ENCODE results near the gene CLPSL2.
A peak's percentile ranks its signal among the peaks of the same experiment; 100 is the strongest.
"Not testable (repeated sequence)": the region's sequence is repeated elsewhere in the genome, so short reads cannot be mapped to it uniquely, and the experiment has no call there.

The CLPSL2 gene, protein sequence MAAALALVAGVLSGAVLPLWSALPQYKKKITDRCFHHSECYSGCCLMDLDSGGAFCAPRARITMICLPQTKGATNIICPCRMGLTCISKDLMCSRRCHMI

GRCh38 chr6:35776364-35777215 is at the start of gene CLPSL2:
Gene CLPSL2 (plus strand): TSS chr6:35776598. CDS start chr6:35776619, 21 bp downstream.
- CTCF ChIA-PET, result no interaction called here
- H3K27me3 Mint-ChIP-seq, result peaks cover 72% of the 10 kb centered on the region
- no peaks in the 10 kb centered on the region for H3K36me3 Mint-ChIP-seq
- H3K4me3 Mint-ChIP-seq, result peak within 1 kb of the TSS; percentile 39
- no peak within 1 kb of the TSS for H3K27ac Mint-ChIP-seq
- DNase-seq, result no peak
- H3K9me3 Mint-ChIP-seq, result no peaks in the 10 kb centered on the region
- H3K4me1 Mint-ChIP-seq, result peaks cover 5% of the 10 kb centered on the region

GRCh38 chr6:35727231-35727934 is 49.0 kb upstream of the CLPSL2 start:
- H3K9me3 Mint-ChIP-seq, result no peaks in the 10 kb centered on the region
- peak overlapping the region; percentile 63 for H3K4me3 Mint-ChIP-seq
- no peaks in the 10 kb centered on the region for H3K36me3 Mint-ChIP-seq
- H3K4me1 Mint-ChIP-seq, result peaks cover 84% of the 10 kb centered on the region
- H3K27me3 Mint-ChIP-seq, result no peaks in the 10 kb centered on the region
- no peak for DNase-seq
- CTCF ChIA-PET, result interaction anchor here (0.7 to 1.5 kb wide), 8 partner anchors 8 to 91 kb away, joined by 3 to 5 read pairs (median 4); partner anchors contain the start of gene ARMC12
- H3K27ac Mint-ChIP-seq, result peak overlapping the region; percentile 99

- Mint-ChIP-seq H3K27me3 (no peaks in the 10 kb centered on the region), H3K27ac (peak overlapping the region; percentile 99), H3K9me3 (no peaks in the 10 kb centered on the region), H3K36me3 (no peaks in the 10 kb centered on the region), H3K4me1 (peaks cover 88% of the 10 kb centered on the region), H3K4me3 (peak overlapping the region; percentile 63)
- CTCF ChIA-PET, result interaction anchor here (0.5 to 1.5 kb wide), 7 partner anchors 9 to 92 kb away, joined by 3 to 5 read pairs (median 3); partner anchors contain the start of gene ARMC12
- peak; percentile 90 for DNase-seq
Measured at GRCh38 chr6:35727935-35728682, 48.3 kb upstream of the CLPSL2 start.

GRCh38 chr6:35728683-35729678 is 47.4 kb upstream of the CLPSL2 start:
- Mint-ChIP-seq H3K9me3 (no peaks in the 10 kb centered on the region), H3K36me3 (no peaks in the 10 kb centered on the region), H3K4me3 (peak overlapping the region; percentile 63), H3K27me3 (no peaks in the 10 kb centered on the region), H3K27ac (peak overlapping the region; percentile 99), H3K4me1 (peaks cover 91% of the 10 kb centered on the region)
- peak; percentile 53 for DNase-seq
- CTCF ChIA-PET, result interaction anchor here (0.5 to 1.5 kb wide), 5 partner anchors 9 to 70 kb away, joined by 3 to 5 read pairs (median 4); no protein-coding TSS in a partner anchor

- Mint-ChIP-seq H3K4me1 (peaks cover 86% of the 10 kb centered on the region), H3K27ac (peak overlapping the region; percentile 99), H3K27me3 (no peaks in the 10 kb centered on the region), H3K9me3 (no peaks in the 10 kb centered on the region), H3K36me3 (no peaks in the 10 kb centered on the region), H3K4me3 (no peak overlapping the region)
- DNase-seq, result no peak
- CTCF ChIA-PET, result no interaction called here
Measured at GRCh38 chr6:35729722-35730121, 46.7 kb upstream of the CLPSL2 start.

GRCh38 chr6:35730745-35731413 is 45.5 kb upstream of the CLPSL2 start:
- CTCF ChIA-PET, result interaction anchor here (1.8 to 9.2 kb wide), 2 partner anchors 93 to 149 kb away, joined by 4 to 169 read pairs; no protein-coding TSS in a partner anchor
- Mint-ChIP-seq H3K36me3 (no peaks in the 10 kb centered on the region), H3K9me3 (no peaks in the 10 kb centered on the region), H3K4me3 (peak overlapping the region; percentile 82), H3K27ac (peak overlapping the region; percentile 99), H3K27me3 (no peaks in the 10 kb centered on the region), H3K4me1 (peaks cover 85% of the 10 kb centered on the region)
- DNase-seq, result no peak

GRCh38 chr6:35731414-35731735 is 45.0 kb upstream of the CLPSL2 start:
- DNase-seq, result peak; percentile 98
- H3K4me1 Mint-ChIP-seq, result peaks cover 85% of the 10 kb centered on the region
- peak overlapping the region; percentile 82 for H3K4me3 Mint-ChIP-seq
- no peaks in the 10 kb centered on the region for H3K27me3 Mint-ChIP-seq
- H3K27ac Mint-ChIP-seq, result peak overlapping the region; percentile 99
- H3K9me3 Mint-ChIP-seq, result no peaks in the 10 kb centered on the region
- CTCF ChIA-PET, result interaction anchor here (1.4 to 9.2 kb wide), 3 partner anchors 94 to 150 kb away, joined by 3 to 169 read pairs (median 4); no protein-coding TSS in a partner anchor
- no peaks in the 10 kb centered on the region for H3K36me3 Mint-ChIP-seq

GRCh38 chr6:35731736-35732532 is 44.5 kb upstream of the CLPSL2 start:
- H3K4me1 Mint-ChIP-seq, result peaks cover 81% of the 10 kb centered on the region
- CTCF ChIA-PET, result interaction anchor here (0.7 to 9.2 kb wide), 9 partner anchors 13 to 150 kb away, joined by 3 to 169 read pairs (median 4); no protein-coding TSS in a partner anchor
- DNase-seq, result peak; percentile 98
- no peaks in the 10 kb centered on the region for H3K9me3 Mint-ChIP-seq
- H3K27me3 Mint-ChIP-seq, result no peaks in the 10 kb centered on the region
- peak overlapping the region; percentile 82 for H3K4me3 Mint-ChIP-seq
- H3K36me3 Mint-ChIP-seq, result no peaks in the 10 kb centered on the region
- H3K27ac Mint-ChIP-seq, result peak overlapping the region; percentile 99

GRCh38 chr6:35733633-35734032 is 42.8 kb upstream of the CLPSL2 start:
- no peaks in the 10 kb centered on the region for H3K36me3 Mint-ChIP-seq
- CTCF ChIA-PET, result interaction anchor here (0.6 to 9.2 kb wide), 12 partner anchors 93 to 210 kb away, joined by 3 to 169 read pairs (median 4); no protein-coding TSS in a partner anchor
- H3K4me3 Mint-ChIP-seq, result no peak overlapping the region
- peaks cover 74% of the 10 kb centered on the region for H3K4me1 Mint-ChIP-seq
- DNase-seq, result no peak
- H3K9me3 Mint-ChIP-seq, result no peaks in the 10 kb centered on the region
- peak overlapping the region; percentile 15 for H3K27ac Mint-ChIP-seq
- H3K27me3 Mint-ChIP-seq, result no peaks in the 10 kb centered on the region

- CTCF ChIA-PET, result interaction anchor here (0.6 to 9.2 kb wide), 13 partner anchors 94 to 211 kb away, joined by 3 to 169 read pairs (median 7); no protein-coding TSS in a partner anchor
- not testable (repeated sequence) for H3K36me3 Mint-ChIP-seq, DNase-seq, H3K27ac Mint-ChIP-seq, H3K4me3 Mint-ChIP-seq, H3K27me3 Mint-ChIP-seq, H3K9me3 Mint-ChIP-seq
- peaks cover 67% of the 10 kb centered on the region for H3K4me1 Mint-ChIP-seq
Measured at GRCh38 chr6:35734319-35734718, 42.1 kb upstream of the CLPSL2 start.

DNA sequence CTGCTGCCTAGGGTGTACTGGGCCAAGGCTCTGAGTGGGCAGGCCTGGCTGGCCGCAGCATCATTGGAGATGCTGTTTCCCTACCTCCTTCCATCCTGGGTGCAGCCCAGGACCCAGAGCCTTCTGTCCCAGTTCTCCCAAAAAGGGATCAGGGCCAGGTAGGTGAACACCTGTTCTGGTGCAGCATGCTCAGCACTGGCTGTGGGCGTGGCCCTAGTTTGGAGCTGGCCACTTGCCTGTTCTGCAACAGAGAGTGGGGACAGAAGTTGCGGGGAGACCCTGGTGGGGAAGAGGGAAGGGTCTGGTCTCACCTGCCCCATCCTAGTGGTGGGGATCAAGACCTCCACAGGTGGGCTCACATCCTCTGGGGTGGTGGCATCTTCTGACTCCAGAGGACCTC is 40.9 kb upstream of the CLPSL2 start:
- Mint-ChIP-seq H3K36me3 (no peaks in the 10 kb centered on the region), H3K9me3 (no peaks in the 10 kb centered on the region), H3K4me3 (no peak overlapping the region), H3K4me1 (peaks cover 55% of the 10 kb centered on the region), H3K27me3 (no peaks in the 10 kb centered on the region), H3K27ac (no peak overlapping the region)
- no peak for DNase-seq
- CTCF ChIA-PET, result interaction anchor here (1.0 to 9.2 kb wide), 21 partner anchors 18 to 268 kb away, joined by 3 to 169 read pairs (median 12); no protein-coding TSS in a partner anchor

Data from activated naive CD4-positive, alpha-beta T cell treated with anti-CD3 and anti-CD28 coated beads, Interleukin-2, amount 10 ng/mL, durations not matched to agents 7 days and 5 days (primary cell).